Measurements from ENCODE around the gene B4GALNT2.

DNA sequence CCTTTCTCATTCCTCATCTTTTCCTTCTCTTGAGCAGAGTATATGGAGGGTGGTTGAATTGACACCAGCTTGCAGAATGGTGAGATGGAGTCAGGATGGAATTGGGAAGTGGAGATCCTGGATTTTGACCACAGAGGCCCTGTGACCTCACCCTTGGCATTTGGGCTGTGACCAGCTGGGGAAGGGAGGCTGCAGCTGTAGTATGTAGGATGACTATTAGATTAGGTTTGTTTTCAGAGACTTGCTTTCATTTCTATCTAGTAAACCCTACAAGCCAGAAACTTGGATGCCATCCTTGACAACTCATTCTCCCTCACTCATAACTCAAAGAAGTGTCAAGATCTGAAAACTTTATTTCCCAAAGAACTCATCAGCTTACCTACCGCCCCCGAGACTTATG, 71.9 kb downstream of the B4GALNT2 start:
- TF ChIP-seq, protein P1, sequence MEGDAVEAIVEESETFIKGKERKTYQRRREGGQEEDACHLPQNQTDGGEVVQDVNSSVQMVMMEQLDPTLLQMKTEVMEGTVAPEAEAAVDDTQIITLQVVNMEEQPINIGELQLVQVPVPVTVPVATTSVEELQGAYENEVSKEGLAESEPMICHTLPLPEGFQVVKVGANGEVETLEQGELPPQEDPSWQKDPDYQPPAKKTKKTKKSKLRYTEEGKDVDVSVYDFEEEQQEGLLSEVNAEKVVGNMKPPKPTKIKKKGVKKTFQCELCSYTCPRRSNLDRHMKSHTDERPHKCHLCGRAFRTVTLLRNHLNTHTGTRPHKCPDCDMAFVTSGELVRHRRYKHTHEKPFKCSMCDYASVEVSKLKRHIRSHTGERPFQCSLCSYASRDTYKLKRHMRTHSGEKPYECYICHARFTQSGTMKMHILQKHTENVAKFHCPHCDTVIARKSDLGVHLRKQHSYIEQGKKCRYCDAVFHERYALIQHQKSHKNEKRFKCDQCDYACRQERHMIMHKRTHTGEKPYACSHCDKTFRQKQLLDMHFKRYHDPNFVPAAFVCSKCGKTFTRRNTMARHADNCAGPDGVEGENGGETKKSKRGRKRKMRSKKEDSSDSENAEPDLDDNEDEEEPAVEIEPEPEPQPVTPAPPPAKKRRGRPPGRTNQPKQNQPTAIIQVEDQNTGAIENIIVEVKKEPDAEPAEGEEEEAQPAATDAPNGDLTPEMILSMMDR (conservative IDR thresholded peaks at IDR 0.05; ENCODE audit: low read length) = no peak
- TF ChIP-seq EZH2phosphoT487 (IDR thresholded peaks at IDR 0.05; ENCODE audit: borderline replicate concordance) = no peak
